Measurements from ENCODE around the gene SLC30A7.

The SLC30A7 gene

GRCh38 chr1:101030881-101031280, 135.0 kb downstream of the SLC30A7 start:
- no peak for DNase-seq

All from NCI-H510A (cell line).